CD4-positive, CD25-positive, alpha-beta regulatory T cell (primary cell): ENCODE measurements around the gene PTPN13. TPM values are rescaled to one million over a fixed set of nuclear protein-coding genes. Genes with fewer than 3 reads are reported as not detected.

Experiments
- ATAC-seq, 2 donors: fragments of 150-1000 bp; cut with Tn5 transposase; one replicate each; pipeline ENCODE4 v1.10.0; 2021; ENCODE audit warnings: low read depth in 2 of 2, moderate number of reproducible peaks in 2 of 2, moderate library complexity in 1 of 2
- DNase-seq, 3 donors: peaks; one replicate each; pipeline versions ENCODE4 v3.0.0 to v3.0.0-alpha.2; 2012 to 2022; ENCODE audit warnings: mixed read lengths in 1 of 3
- H3K27ac ChIP-seq: one replicate; pipeline ENCODE4 v1.7.0; 2013; ENCODE audit warnings: mild to moderate bottlenecking, low read length; ENCODE audit not compliant: insufficient read depth, poor library complexity, severe bottlenecking
- H3K27me3 ChIP-seq: one replicate; pipeline ENCODE4 v1.7.0; 2013; ENCODE audit warnings: low read length; ENCODE audit not compliant: control insufficient read depth, insufficient read depth
- H3K36me3 ChIP-seq: one replicate; pipeline ENCODE4 v1.7.0; 2013; ENCODE audit warnings: mild to moderate bottlenecking, low read length, moderate library complexity; ENCODE audit not compliant: control insufficient read depth, insufficient read depth
- H3K4me1 ChIP-seq: 2 replicates; pipeline ENCODE4 v1.7.0; 2013; ENCODE audit warnings: mild to moderate bottlenecking, low read length; ENCODE audit not compliant: insufficient read depth, control insufficient read depth, poor library complexity, severe bottlenecking
- H3K4me3 ChIP-seq: one replicate; pipeline ENCODE4 v1.7.0; 2013; ENCODE audit warnings: low read depth, mild to moderate bottlenecking, low read length, moderate library complexity
- H3K9me3 ChIP-seq, 2 experiments: 1 replicate in 1 of 2; 2 replicates in 1 of 2; pipeline ENCODE4 v1.7.0; 2013; ENCODE audit warnings: low read length in 2 of 2, mild to moderate bottlenecking in 1 of 2, moderate library complexity in 1 of 2; ENCODE audit not compliant: control insufficient read depth in 2 of 2
- H3K27ac Mint-ChIP-seq, 3 donors: one replicate each; pipeline ENCODE4 v1.8.0; 2020 to 2022; ENCODE audit warnings: mild to moderate bottlenecking in 3 of 3, mixed read lengths in 3 of 3, moderate library complexity in 2 of 3
- H3K27me3 Mint-ChIP-seq: one replicate; pipeline ENCODE4 v1.8.0; 2022; ENCODE audit warnings: mild to moderate bottlenecking, mixed read lengths
- H3K36me3 Mint-ChIP-seq: one replicate; pipeline ENCODE4 v1.8.0; 2020; ENCODE audit warnings: mixed read lengths
- H3K4me1 Mint-ChIP-seq, 4 donors: one replicate each; pipeline ENCODE4 v1.8.0; 2020 to 2022; ENCODE audit warnings: mixed read lengths in 4 of 4, mild to moderate bottlenecking in 1 of 4
- H3K4me3 Mint-ChIP-seq, 4 donors: one replicate each; pipeline ENCODE4 v1.8.0; 2020 to 2022; ENCODE audit warnings: mild to moderate bottlenecking in 4 of 4, mixed read lengths in 4 of 4, moderate library complexity in 3 of 4
- H3K9me3 Mint-ChIP-seq, 7 donors: one replicate each; pipeline ENCODE4 v1.8.0; 2020 to 2022; ENCODE audit warnings: mixed read lengths in 7 of 7, mild to moderate bottlenecking in 3 of 7, moderate library complexity in 2 of 7
- polyA plus RNA-seq, 4 donors: library from polyadenylated mRNA; unstranded; fragments of 300-500 nt; fragmentation: Illumina TruSeq; gene quantifications; one replicate each; pipeline ENCODE4 v1.2.3, GENCODE V29; 2021
- total RNA-seq: library from RNA; stranded (reverse); gene quantifications from one replicate; pipeline ENCODE4 v1.2.3, GENCODE V29; 2022

The PTPN13 gene
- total and polyA plus RNA-seq, 5 donors from 2014 or later: 0.15 to 4.6 (median 0.20) TPM; not detected in 1

- ATAC-seq (no peak), DNase-seq (no peak)
- no peaks in the 10 kb centered on the region for H3K36me3 Mint-ChIP-seq
- H3K27me3 Mint-ChIP-seq: peaks cover 14% of the 10 kb centered on the region
- Histone ChIP-seq H3K36me3 (no peaks in the 10 kb centered on the region), H3K4me3 (no peak overlapping the region), H3K9me3 (no peaks in the 10 kb centered on the region), H3K4me1 (no peaks in the 10 kb centered on the region), H3K27ac (no peak overlapping the region), H3K27me3 (no peaks in the 10 kb centered on the region)
- H3K4me3 Mint-ChIP-seq: no peak overlapping the region
- H3K4me1 Mint-ChIP-seq: no peaks in the 10 kb centered on the region
- H3K27ac Mint-ChIP-seq: no peak overlapping the region
- peaks cover 0 to 11% (median 0%) of the 10 kb centered on the region in 7 donors for H3K9me3 Mint-ChIP-seq
Observed at GRCh38 chr4:86579941-86580340, 14.2 kb upstream of the PTPN13 start.

- Mint-ChIP-seq H3K4me3 (no peak overlapping the region), H3K9me3 (peaks cover 0 to 4% (median 0%) of the 10 kb centered on the region in 7 donors), H3K4me1 (no peaks in the 10 kb centered on the region), H3K36me3 (no peaks in the 10 kb centered on the region), H3K27ac (no peak overlapping the region), H3K27me3 (peaks cover 11% of the 10 kb centered on the region)
- H3K27me3 ChIP-seq: no peaks in the 10 kb centered on the region
- DNase-seq: no peak
- H3K9me3 ChIP-seq: no peaks in the 10 kb centered on the region
- H3K36me3 ChIP-seq: no peaks in the 10 kb centered on the region
- no peak for ATAC-seq
- no peaks in the 10 kb centered on the region for H3K4me1 ChIP-seq
- no peak overlapping the region for H3K4me3 ChIP-seq
- H3K27ac ChIP-seq: no peak overlapping the region
Observed at GRCh38 chr4:86582410-86582809, 11.7 kb upstream of the PTPN13 start.

- ATAC-seq: no peak
- DNase-seq: no peak
- Histone ChIP-seq H3K36me3 (no peaks in the 10 kb centered on the region), H3K4me3 (no peak overlapping the region), H3K27ac (no peak overlapping the region), H3K27me3 (no peaks in the 10 kb centered on the region), H3K9me3 (no peaks in the 10 kb centered on the region), H3K4me1 (no peaks in the 10 kb centered on the region)
- Mint-ChIP-seq H3K27ac (no peak overlapping the region), H3K4me3 (no peak overlapping the region), H3K27me3 (peaks cover 12% of the 10 kb centered on the region), H3K4me1 (no peaks in the 10 kb centered on the region), H3K9me3 (peaks cover 0 to 4% (median 0%) of the 10 kb centered on the region in 7 donors), H3K36me3 (no peaks in the 10 kb centered on the region)
Observed at GRCh38 chr4:86586160-86586572, 7.9 kb upstream of the PTPN13 start.

GRCh38 chr4:86586626-86587380 lies 7.3 kb upstream of the PTPN13 start:
- Histone ChIP-seq H3K4me1 (no peaks in the 10 kb centered on the region), H3K4me3 (no peak overlapping the region), H3K9me3 (no peaks in the 10 kb centered on the region), H3K27me3 (no peaks in the 10 kb centered on the region), H3K36me3 (no peaks in the 10 kb centered on the region), H3K27ac (no peak overlapping the region)
- Mint-ChIP-seq H3K4me1 (no peaks in the 10 kb centered on the region), H3K4me3 (no peak overlapping the region), H3K27me3 (peaks cover 12% of the 10 kb centered on the region), H3K27ac (no peak overlapping the region), H3K9me3 (peaks cover 0 to 4% (median 0%) of the 10 kb centered on the region in 7 donors), H3K36me3 (no peaks in the 10 kb centered on the region)
- DNase-seq (no peak), ATAC-seq (no peak)

- H3K4me3 Mint-ChIP-seq: no peak overlapping the region
- no peaks in the 10 kb centered on the region for H3K4me1 Mint-ChIP-seq
- no peak for ATAC-seq
- no peaks in the 10 kb centered on the region for H3K36me3 Mint-ChIP-seq
- Histone ChIP-seq H3K27me3 (no peaks in the 10 kb centered on the region), H3K36me3 (no peaks in the 10 kb centered on the region), H3K27ac (no peak overlapping the region), H3K4me3 (no peak overlapping the region), H3K9me3 (no peaks in the 10 kb centered on the region), H3K4me1 (no peaks in the 10 kb centered on the region)
- peaks cover 13% of the 10 kb centered on the region for H3K27me3 Mint-ChIP-seq
- DNase-seq: no peak
- peaks cover 0 to 4% (median 0%) of the 10 kb centered on the region in 7 donors for H3K9me3 Mint-ChIP-seq
- no peak overlapping the region for H3K27ac Mint-ChIP-seq
Observed at GRCh38 chr4:86587381-86588140, 6.6 kb upstream of the PTPN13 start.

- H3K4me3 Mint-ChIP-seq: no peak overlapping the region
- Histone ChIP-seq H3K36me3 (no peaks in the 10 kb centered on the region), H3K4me3 (no peak overlapping the region), H3K9me3 (no peaks in the 10 kb centered on the region), H3K4me1 (peaks cover 10% of the 10 kb centered on the region), H3K27ac (no peak overlapping the region), H3K27me3 (peaks cover 26% of the 10 kb centered on the region)
- H3K27ac Mint-ChIP-seq: no peak overlapping the region
- no peaks in the 10 kb centered on the region for H3K36me3 Mint-ChIP-seq
- no peak for ATAC-seq
- peaks cover 41% of the 10 kb centered on the region for H3K27me3 Mint-ChIP-seq
- H3K4me1 Mint-ChIP-seq: peaks cover 0 to 19% (median 11%) of the 10 kb centered on the region in 4 donors
- H3K9me3 Mint-ChIP-seq: peaks cover 0 to 4% (median 0%) of the 10 kb centered on the region in 7 donors
- DNase-seq: no peak
Observed at GRCh38 chr4:86592553-86593249, 1.4 kb upstream of the PTPN13 start.

- Mint-ChIP-seq H3K36me3 (no peaks in the 10 kb centered on the region), H3K27ac (no peak overlapping the region), H3K27me3 (peaks cover 48% of the 10 kb centered on the region), H3K4me3 (peak overlapping the region in 3 of 4 donors; percentile 39 to 71 (median 55)), H3K9me3 (peaks cover 0 to 4% (median 0%) of the 10 kb centered on the region in 7 donors), H3K4me1 (peaks cover 0 to 19% (median 11%) of the 10 kb centered on the region in 4 donors)
- DNase-seq (peak in 1 of 3 donors; percentile 2), ATAC-seq (peak in 1 of 2 donors; percentile 25)
- Histone ChIP-seq H3K4me3 (no peak overlapping the region), H3K4me1 (peaks cover 10% of the 10 kb centered on the region), H3K9me3 (no peaks in the 10 kb centered on the region), H3K27me3 (peaks cover 26% of the 10 kb centered on the region), H3K27ac (no peak overlapping the region), H3K36me3 (no peaks in the 10 kb centered on the region)
Observed at GRCh38 chr4:86594559-86595425, 677 bp downstream of the PTPN13 start.
